Right renal cortex interstitium (tissue), 3 donors: ENCODE data around the gene ENTPD2. TPM values are rescaled to one million over a fixed set of nuclear protein-coding genes. Genes with fewer than 3 reads are reported as not detected.
"Not testable (repeated sequence)": the region's sequence is repeated elsewhere in the genome, so short reads cannot be mapped to it uniquely, and the experiment has no call there.

Source experiments
- DNase-seq, 3 donors: peaks; one replicate each; pipeline ENCODE4 v3.0.0-alpha.2; 2013; ENCODE audit warnings: low read depth in 3 of 3, low spot score in 2 of 3
- polyA plus RNA-seq, 3 donors: library from polyadenylated mRNA; unstranded; fragments of 120-200 nt; gene quantifications; one replicate each; pipeline ENCODE4 v1.2.1, GENCODE V29; 2013; ENCODE audit not compliant: insufficient read length in 3 of 3

The ENTPD2 gene
- polyA plus RNA-seq, 3 donors: 2.9 to 3.9 (median 3.3) TPM

DNA sequence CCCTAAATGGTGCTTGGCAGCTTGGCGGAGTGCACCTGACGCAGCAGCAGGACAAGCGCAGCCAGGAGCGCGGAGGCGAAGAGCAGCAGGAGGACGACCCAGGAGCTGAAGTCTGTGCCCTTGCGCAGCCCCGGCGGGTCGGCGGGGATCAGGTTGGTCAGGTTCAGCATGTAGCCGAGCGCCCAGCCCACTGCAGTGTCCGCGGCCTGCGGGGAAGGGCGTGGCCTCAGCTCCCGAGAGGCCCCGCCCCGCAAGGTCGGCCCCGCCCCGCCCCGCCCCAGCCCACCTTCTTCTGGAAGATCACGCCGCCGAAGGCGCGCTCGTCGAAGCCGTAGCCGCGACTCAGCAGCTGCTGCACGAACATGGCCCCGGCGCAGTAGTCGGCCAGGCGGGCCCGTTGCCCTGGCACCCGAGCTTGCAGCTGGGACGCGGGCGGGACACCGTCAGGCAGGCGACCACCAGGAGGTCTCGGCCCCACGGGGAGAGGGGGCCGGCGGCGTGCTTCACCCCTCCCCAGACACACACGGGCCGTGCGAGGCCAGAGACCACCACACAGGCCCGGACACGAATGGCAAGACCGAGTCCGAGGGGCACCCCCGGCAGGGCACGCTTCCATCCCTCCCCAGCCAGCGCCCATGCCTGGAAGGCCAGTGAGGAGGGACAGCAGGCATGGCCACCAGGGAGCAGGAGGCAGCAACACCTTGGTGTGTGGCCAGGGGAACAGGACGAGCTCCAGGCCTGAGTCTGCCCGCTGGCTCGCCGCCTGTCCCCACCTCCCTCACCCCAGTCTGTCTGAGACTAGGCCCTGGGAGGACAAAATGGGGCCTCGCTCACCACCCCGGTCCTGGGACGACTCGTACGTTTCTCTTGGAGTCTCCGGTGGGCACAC lies 5.0 kb downstream of the ENTPD2 start:
- DNase-seq: no peak

DNA sequence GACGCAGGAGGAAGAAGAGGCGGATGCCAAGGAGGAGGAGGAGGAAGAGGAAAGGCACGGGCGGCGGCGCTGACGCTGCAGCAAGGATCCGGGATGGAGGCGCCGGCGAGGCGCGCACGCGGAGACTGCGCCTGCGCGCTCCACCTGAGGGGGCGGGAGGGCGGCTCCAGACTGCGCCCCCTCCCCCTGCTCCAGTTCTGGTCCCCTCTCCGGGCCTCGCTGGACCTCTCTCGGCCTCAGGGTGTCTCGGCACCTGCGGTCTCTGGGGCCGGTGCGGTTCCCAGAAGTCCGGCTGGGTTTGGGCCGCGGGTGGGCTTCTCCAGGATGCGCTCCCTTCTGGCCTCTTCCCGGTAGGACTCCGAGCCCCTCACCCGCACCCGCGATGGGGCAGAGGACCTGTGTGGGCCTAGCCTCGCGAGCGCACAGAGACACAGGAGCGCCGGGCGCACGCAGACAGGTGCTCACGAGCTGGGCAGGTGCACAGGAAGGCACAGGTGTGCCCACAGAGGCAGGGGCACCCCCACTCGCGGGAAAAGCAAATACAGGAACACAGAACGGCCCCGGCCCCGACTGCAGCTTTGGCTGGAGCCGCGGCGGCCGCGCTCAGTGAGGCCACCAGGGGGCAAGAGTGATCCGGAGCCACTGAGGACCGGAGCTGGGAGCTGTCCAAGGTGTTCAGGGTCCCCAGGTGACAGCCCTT lies 7.6 kb downstream of the ENTPD2 start, which contains the start of gene NPDC1:
NPDC1 (minus strand) TSS at position 90 of the 700 bp plus-strand sequence. CDS start 188 bp downstream, outside the sequence.
- no peak for DNase-seq

DNA sequence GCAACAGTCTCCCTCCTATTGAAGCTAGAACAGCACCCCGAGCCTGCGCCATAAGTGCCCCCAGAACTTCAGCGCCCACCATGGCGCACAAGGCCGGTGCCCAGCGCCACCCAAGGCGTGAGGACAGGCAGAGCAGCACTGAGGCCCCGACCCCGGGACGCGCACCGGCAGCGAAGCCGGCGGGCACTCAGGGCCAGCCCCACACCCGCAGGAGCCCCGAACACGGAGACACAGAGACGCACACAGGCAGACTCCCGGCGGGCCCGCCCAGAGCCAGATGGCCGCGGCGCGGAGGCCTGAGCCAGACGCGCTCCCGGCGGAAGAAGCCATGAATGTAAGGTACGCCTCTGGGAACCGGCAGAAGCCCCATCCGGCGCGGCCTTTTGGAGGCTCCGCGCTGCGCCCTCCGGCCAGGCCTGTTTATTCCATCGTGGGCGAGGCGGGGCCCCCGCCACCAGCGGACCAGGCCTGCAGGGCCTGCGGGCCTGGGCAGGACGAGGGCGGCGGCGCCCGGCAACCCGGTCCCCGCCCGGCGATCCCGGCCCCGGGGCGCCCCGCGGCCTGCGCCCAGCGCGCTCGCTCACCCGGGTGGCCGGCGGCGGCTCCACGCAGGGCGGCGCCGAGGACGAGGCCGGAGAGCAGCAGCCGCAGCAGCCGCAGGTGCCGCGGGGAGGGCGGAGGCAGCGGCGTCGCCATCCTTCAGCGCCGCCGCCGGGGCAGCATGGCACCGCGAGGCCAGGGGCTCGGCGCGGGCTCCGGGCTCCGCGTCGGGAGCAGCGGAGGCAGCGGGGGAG lies 8.4 kb downstream of the ENTPD2 start:
- no peak for DNase-seq

DNA sequence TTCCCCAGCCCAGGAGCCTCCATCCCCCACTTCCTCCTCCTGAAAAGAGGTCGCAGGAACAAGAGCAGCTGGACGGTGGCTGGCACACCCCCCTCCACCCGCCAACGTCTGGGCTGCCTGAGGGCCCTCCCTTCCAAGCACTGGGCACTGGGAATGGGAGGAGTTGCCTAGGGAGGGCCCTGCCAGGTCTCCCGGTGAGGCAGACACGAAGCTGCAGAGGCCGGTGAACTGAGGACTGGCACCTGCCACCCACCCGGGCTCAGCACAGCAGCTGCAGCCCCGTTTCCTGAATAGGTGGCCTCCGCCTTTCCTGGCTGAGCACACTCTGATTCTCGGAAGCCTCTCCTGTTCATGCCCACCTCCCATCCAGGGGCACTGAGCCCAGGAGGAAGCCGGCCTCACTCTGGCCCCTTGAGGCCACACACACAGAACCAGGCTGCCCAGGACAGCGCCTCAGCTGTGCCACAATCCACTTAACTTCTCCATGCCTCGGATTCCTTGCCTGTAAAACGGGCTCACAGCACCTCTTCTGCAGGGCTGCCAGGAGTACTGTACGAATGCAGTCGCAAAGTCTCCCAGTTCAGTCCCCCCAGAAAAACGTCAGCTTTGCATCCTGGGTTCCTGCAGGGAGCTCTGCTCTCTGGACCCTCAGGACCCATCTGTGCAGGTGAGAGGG lies 9.2 kb downstream of the ENTPD2 start:
- no peak for DNase-seq

DNA sequence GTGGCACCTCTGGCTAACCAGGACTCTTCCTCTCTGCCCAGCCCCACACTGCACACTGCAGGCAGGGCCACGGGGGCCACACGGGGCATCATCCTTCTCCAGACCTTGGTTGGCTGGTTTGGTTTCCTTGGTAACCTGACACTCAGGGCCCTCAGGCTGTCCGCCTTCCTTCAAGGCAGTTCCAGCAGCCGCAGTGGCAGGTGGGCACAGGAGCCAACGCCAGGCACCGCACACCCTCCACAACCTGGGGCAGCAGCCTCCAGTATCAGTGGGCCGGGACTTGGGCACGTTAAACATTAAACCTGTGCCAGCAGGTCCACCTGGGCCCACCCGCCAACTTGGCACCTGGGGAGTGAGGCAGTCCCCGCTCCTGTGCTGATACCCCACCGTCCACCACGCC lies 9.8 kb downstream of the ENTPD2 start:
- DNase-seq: no peak

DNA sequence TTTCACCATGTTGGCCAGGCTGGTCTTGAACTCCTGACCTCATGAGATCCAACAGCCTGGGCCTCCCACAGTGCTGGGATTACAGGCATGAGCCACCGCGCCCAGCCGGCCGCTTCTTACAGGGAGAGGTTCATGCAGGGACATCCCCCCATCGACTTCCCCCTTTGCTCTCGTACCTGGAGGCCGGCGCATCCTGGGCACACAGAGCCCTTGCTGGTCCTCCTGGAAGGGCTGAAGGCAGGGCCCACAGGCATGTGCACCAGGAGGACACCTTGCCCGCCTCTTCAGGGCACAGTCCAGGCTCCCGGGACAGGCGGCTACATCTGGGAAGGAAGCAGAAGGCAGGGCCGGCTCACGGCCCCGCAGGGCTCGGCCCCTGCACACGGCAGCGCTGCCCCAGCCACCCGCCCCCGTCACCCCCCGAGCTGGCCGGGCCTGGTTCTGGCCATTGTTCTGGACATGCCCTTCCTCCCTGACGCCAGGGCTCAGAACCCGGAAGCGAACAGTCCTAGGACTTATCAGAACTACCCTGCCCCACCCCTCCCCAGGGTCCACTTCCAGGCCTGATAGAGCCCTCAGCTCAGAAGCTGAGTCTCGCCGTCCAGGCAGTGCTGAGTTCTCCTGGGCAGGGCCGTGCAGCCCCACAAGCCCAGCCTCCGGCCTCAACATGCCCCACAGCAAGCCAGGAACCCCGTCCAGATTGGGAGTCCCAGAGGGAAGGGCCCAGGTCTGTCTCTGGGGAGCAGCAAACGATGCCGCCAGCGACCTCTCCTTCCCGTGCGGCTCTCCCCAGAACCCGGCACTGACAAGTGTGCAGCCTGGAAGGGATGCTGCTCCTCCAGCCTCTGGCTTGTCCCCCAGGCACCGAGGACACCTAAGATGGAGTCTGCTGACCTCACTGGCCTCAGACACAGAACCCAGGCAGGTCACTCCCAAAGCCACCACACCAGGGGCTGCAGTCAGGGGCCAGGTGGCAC lies 10.8 kb downstream of the ENTPD2 start:
- no peak for DNase-seq

DNA sequence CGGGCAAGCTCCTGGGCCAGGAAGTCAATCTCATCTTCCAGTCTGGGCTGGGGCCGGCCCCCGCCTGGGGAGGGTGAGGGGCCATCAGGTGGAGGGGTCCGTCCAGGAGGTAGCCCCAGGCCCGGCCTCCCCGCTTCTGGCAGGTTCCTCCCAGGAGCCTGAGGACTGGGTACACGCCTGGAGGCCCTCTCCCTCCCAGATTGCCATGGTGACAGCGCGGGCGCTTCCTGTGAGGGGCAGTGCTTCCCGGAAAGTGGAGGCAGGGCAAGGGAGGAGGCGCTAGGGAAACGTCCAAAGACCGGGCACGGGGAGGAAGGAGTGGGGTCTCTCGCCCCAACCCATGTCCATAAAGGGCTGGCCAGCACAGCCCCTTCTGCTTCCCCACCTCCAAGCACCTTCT lies 12.7 kb downstream of the ENTPD2 start:
- DNase-seq: no peak

DNA sequence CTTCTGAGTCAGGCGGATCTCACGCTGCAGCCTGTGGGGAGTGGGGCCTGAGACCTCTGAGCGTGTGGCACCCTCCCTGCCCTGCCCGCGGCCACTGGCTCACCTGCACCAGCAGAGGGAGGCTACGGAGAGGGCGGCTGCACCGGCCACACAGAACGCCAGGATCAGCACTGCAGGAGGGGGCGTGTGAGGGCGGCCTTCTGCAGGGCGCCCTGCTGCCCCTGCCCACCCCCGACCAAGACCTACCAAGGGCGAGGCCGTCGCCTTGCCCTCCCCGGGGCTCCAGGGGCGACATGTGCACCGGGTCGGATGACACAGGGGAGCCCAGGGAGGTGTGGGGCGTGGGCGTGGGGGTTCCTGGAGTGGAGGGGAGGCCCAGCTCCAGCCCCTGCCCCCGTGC lies 13.3 kb downstream of the ENTPD2 start:
- DNase-seq: no peak

DNA sequence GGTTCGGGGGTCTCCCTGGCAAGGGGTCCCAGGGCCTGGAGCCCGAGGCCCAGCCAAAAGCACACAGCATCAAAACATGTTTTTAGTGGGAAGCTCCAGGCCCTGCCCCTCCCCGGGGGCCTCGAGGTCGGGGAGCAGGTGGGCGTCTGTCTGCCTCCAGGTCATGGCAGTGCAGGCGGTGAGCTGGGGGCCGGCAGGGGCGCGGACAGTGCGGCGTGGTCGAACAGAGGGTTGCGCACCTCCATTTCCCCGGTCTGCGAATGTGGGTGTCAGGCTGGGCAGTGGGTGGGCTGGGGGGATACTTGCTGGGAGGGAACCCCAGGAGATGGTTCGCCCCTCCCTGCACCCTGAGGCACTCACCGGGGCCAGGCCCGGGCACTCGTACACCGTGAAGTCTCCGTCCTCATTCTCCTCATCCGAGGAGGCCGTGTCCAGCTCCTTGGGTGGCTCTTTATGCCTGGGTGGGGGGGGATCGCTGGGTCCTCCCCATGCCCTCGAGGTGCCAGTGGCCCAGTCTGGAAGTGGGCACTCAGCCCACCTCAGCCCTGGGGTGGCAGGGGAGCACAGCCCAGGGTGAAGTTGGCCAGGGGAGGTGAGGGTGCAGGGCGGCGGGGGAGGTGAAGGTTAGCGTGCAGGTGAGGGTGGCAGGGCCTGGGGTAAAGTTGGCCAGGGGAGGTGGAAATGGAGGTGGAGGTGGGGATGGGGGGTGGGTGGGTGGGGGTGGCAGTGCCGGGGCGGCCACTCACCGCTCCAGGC lies 14.1 kb downstream of the ENTPD2 start:
- DNase-seq: no peak

DNA sequence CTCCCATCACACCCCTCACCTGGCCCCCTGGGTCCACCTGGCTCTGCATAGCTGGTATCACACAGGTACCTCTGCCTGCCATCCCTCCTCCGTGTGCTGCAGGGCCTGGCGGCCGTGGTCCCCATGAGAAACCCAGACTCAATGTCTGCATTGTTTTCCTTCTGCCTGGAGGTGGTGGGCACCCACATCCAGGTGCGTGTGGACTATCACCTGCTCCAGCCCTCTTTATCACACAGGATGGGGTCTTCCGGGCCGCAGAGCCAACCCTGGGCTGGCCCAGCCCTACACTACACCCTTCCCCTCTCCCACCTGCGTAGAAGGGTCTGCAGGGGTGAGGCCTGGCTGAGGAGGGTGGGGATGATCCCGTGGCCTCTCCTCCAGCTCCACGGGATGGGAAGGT lies 14.9 kb downstream of the ENTPD2 start:
- DNase-seq: no peak

DNA sequence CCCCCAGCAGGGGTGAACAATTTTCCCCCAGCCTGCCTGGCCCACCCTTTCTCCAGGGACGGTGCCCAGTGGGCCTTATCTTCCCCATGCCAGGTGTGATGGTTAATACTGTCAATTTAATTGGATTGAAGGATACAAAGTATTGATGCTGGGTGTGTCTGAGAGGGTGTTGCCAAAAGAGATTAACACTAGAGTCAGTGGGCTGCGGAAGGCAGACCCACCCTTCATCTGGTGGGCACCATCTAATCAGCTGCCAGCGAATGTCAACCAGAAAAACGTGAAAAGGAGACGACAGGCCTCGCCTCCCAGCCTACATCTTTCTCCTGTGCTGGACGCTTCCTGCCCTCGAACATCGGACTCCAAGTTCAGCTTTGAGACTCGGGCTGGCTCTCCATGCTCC lies 16.4 kb downstream of the ENTPD2 start:
- DNase-seq: no peak

DNA sequence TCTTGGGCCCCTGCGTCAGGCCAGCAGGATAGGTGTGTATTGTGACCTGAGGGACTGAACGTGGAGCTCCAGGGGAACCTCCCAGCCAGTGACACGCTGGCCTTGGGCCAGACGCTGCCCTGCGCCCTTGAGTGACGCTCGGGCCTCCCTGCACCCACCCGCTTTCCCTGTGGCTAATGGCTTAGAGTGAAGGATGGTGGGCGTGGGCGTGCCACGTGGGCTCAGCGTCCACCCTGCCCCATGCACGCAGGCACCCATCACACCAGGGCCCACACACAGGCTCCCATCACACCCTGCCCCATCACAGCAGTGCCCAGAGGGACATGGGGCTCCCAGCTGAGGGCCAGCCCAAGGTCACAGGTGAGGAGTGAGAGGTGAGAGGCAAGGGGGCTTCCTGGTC lies 16.8 kb downstream of the ENTPD2 start:
- DNase-seq: no peak

DNA sequence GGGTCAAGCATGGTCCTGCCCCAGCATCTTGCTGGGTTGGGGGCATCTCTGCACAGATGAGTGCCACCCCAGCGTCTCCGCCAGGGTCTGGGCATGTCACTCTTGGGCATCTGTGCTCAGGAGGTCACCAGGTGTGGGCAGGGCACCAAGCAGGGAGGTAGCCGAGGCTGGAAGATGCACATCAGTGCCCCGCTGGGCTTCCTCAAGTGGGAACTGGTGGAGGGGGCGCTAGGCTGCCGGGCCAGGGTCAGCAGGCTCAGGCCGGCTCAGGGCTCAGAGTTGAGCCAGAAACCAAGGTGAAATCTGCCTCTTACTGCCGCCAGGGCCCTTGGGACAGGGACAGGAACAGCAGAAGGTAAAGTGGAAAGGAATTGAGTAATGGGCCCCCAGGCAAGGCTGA lies 17.9 kb downstream of the ENTPD2 start:
- no peak for DNase-seq

DNA sequence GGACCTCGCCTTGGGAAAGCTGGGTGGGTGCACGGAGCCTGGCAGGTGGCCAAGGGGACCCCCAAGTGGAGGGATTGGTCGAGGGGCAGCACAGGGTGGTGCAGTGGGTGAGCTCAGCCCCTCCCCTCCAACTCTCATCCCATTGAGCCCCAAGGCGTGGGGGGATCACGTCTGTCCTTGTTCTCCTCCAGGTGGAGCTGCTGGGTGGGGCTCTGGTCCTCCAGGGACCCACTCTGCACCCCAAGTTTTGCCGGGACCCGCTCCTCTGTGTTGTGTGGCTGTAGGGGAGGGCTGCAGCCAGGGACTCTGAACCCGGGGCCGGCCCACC lies 18.4 kb downstream of the ENTPD2 start:
- DNase-seq: no peak

DNA sequence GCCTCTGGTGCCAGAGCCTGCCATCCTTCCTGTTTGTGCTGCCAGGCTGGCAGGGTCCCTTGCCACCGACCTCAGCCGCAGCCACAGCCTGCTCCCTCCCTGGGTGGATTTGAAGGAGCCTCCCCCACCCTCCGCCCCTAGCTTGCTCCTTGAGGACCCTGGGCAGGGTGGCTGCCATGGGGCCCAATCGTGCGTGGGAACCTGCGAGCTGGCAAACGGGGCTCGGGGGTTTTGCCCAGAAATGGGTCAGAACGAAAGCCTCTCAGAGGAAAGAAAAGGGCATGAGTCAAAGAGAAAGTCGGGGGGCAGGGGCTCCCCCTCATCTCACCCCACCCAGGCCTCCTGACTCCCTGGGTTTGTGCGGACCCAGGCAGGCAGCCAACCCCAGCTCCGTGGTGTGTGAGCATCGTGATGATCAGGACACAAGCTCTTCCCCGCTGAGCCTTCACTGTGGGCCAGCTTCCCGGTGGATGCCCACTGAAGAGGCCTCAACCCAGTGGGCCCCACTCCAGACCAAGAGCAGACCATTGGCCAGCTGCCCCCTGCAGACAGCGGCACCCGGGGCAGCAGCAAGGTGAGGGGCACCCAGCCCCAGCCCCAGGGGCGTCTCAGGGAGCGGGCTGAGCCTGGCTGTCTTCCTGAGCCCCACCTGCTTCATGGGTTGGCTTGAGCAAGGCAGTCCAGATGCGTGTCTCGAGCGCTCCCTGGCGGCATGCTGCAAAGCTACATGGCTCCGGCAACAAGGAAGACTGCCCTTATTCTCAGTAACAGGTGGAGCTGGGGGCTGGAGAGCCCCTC lies 19.0 kb downstream of the ENTPD2 start:
- no peak for DNase-seq

DNA sequence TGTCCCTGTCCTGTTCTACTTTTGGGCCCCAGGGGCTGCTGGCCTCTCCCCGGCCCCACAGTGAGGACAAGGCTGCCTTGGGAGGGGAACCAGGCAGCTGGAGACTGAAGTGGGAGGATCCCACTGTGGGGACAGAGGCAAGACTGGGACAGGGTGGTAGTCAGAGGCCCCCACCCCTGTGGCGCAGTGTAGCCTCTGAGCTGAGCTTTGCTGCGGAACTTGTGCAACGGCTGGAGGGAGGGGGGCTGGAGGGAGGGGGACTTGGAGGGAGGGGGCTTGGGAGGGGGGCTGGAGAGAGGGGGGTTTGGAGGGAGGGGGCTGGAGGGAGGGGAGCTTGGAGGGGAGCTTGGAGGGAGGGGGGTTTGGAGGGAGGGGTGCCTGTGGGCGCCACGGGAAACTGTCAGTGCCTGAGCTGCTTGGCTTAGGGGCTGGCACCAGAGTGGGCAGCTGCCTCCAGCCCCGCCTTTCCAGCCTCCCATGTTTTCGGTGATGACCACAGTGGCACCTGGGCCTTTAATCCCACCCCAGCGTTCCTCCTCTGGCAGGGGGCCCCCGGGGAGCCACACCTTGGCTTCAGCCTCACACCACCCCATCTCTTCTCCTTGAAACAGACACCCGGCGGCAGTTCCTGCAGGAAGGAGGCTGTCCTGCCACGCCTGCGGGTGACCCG lies 19.7 kb downstream of the ENTPD2 start:
- DNase-seq: no peak

DNA sequence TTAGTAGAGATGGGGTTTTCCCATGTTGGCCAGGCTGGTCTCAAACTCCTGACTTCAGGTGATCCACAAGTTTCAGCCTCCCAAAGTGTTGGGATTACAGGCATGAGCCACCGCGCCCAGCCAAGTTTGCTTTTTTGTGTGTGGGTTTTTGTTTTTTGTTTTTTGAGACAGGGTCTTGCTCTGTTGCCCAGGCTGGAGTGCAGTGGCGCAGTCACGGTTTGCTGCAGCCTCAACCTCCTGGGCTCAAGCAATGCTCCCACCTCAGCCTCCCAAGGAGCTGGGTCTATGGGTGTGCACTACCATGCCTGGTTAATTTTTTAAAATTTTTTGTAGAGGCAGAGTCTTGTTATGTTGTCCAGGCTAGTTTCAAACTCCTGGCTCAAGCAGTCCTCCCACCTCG lies 20.4 kb downstream of the ENTPD2 start:
- DNase-seq: not testable (repeated sequence)

DNA sequence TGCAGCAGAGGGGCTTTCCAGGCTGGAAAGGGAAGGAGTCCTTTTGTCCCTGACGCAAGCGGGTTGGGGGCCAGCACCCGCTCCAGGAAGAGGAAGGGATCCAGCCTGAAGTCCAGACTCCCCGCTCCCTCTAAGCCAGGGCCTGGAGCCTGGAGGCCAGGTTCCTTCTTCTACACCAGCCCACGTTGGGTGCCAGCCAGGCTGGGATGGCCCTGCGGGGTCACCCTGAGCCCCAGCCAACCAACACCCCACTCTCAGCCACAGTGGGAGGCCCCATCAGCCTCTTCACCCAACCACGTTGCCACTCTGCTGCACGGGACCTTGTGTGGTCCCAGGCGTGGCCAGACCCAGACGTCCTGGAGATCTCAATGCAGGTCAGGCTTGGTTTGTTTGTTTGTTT lies 21.0 kb downstream of the ENTPD2 start:
- DNase-seq: no peak
